Panc1 (cell line): ENCODE results near the gene WWOX.

Experiments used
- SIN3A ChIP-seq: IDR thresholded peaks from 2 replicates; pipeline ENCODE4 v1.6.1; 2012; ENCODE audit warnings: low read depth, mild to moderate bottlenecking, low read length, moderate library complexity, borderline replicate concordance; ENCODE audit not compliant: insufficient read depth
- TF ChIP-seq, protein P1 (sequence below): fragments of 450-650 bp; IDR thresholded peaks from 2 replicates; pipeline ENCODE4 v1.5.1; 2017; ENCODE audit warnings: mild to moderate bottlenecking

DNA sequence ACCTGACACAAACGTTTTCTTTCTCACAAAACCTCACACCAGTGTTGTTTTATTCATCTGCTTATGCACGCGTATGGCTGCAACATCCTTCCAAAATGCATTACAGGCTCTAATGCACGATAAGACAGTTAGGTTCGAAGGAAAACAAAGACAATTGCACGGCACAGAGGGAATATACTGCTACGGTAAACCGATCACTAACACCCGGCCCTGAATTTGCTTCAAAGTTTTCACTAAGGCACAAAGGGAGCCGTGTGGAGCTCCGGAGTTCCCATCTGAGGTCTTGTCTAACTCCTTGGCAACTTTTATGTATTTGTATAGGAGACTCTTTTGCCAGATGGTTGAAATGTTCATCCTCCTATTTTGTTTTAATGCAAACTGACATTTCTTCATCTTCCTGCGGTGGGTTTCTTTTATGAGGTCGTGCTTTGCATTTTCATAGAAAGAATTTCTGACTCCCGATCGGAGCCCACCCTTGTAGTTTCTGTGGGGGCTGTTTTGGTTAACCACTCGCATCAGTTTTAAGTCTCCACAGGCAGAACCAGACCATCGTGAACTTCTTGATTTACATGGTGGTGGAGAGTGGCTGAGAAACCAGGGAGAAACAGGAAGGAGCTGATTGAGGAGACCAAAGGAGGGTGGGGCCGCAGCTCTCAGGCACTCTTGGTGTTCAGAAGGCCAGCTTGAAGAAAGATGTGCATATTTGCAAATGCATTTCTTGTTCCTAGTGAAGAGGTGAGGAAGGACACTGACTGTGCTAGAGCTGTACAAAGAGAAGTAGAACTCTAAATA is 984.2 kb downstream of the WWOX start:
- TF ChIP-seq, protein P1, sequence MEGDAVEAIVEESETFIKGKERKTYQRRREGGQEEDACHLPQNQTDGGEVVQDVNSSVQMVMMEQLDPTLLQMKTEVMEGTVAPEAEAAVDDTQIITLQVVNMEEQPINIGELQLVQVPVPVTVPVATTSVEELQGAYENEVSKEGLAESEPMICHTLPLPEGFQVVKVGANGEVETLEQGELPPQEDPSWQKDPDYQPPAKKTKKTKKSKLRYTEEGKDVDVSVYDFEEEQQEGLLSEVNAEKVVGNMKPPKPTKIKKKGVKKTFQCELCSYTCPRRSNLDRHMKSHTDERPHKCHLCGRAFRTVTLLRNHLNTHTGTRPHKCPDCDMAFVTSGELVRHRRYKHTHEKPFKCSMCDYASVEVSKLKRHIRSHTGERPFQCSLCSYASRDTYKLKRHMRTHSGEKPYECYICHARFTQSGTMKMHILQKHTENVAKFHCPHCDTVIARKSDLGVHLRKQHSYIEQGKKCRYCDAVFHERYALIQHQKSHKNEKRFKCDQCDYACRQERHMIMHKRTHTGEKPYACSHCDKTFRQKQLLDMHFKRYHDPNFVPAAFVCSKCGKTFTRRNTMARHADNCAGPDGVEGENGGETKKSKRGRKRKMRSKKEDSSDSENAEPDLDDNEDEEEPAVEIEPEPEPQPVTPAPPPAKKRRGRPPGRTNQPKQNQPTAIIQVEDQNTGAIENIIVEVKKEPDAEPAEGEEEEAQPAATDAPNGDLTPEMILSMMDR: no peak
- no peak for TF ChIP-seq SIN3A
